ENCODE results near the gene CFAP43. TPM values are rescaled to one million over a fixed set of nuclear protein-coding genes. Genes with fewer than 3 reads are reported as not detected.

The CFAP43 gene
- total and polyA plus RNA-seq, 9 of the 15 experiments (the other 6 are each of a cell fraction or from before 2014, with no cell fraction given): 0.07 to 0.86 (median 0.11) TPM; not detected in 1

- intact Hi-C loops (cut with micrococcal nuclease): loop anchor here (2.0 to 5.0 kb wide), 6 partner anchors 84 to 235 kb away; partner anchors contain the start of genes CFAP58, SLK and STN1
- no peak for ATAC-seq
- Histone ChIP-seq H3K9ac (ENCODE audit: insufficient read depth in 1 of 2, low read depth in 2 of 2, low read length in 2 of 2) (peak overlapping the region in 1 of 2 experiments; percentile 89; a peak in 1 of 4 replicates), H4K20me1 (replicated peaks; ENCODE audit: control insufficient read depth, insufficient read depth, low read length) (no peaks in the 10 kb centered on the region), H3K9me1 (ENCODE audit: control insufficient read depth, insufficient read depth, low read length) (no peaks in the 10 kb centered on the region), H3K4me3 (no peak overlapping the region), H3K4me1 (replicated peaks in 1 of 2; ENCODE audit: control insufficient read depth in 2 of 2, insufficient read depth in 2 of 2, low read length in 2 of 2) (peaks cover 0 to 7% of the 10 kb centered on the region in 2 experiments; a peak in 1 of 5 replicates), H3K36me3 (ENCODE audit: control insufficient read depth, insufficient read depth, low read length) (peaks cover 10% of the 10 kb centered on the region; the same call in 1 of the 3 replicates), H3K27ac (ENCODE audit: extremely low read depth, low read depth, low read length) (no peak overlapping the region), H3K4me2 (ENCODE audit: insufficient read depth, low read length) (no peak overlapping the region), H3K9me3 (replicated peaks; ENCODE audit: control insufficient read depth, insufficient read depth, low read depth, low read length) (no peaks in the 10 kb centered on the region), H3K27me3 (ENCODE audit: control insufficient read depth in 2 of 2, insufficient read depth in 2 of 2, low read length in 2 of 2) (no peaks in the 10 kb centered on the region), H3K79me2 (ENCODE audit: control insufficient read depth, insufficient read depth, low read length) (peaks cover 9% of the 10 kb centered on the region; the same call in 1 of the 3 replicates), H2AFZ (ENCODE audit: low read depth, low read length) (peak overlapping the region; percentile 4; the same call in 1 of the 2 replicates)
- no peak for DNase-seq (ENCODE audit: extremely low read depth in 1 of 4, low spot score in 3 of 4)
- CTCF ChIA-PET (ENCODE audit: low intra/inter-chr PET ratio): interaction anchor here (0.6 kb wide), 1 partner anchor 410 kb away, joined by 3 read pairs; no protein-coding TSS in a partner anchor
- WGBS (ENCODE audit: insufficient coverage, low coverage, missing lambda C conversion rate): 33% methylated on average over 1 of the region's 1 CpG
- TF ChIP-seq CTCF (IDR thresholded peaks at IDR 0.05 in 2 of 3, conservative IDR thresholded peaks at IDR 0.05 in 1 of 3; ENCODE audit: insufficient read depth in 2 of 3, low read depth in 1 of 3, low read length in 3 of 3) (peak in 1 of 3 experiments; percentile 39; a peak in 2 of 6 replicates), RAD21 (CRISPR knock-in tag; conservative IDR thresholded peaks at IDR 0.05 in 1 of 2, IDR thresholded peaks at IDR 0.05 in 1 of 2) (peak in 1 of 2 experiments; percentile 51; a peak in 2 of 4 replicates), ARNT (IDR thresholded peaks at IDR 0.05) (no peak)
- POLR2A ChIA-PET: no interaction called here
- in situ Hi-C loops (cut with MboI): no loop called here
- no TSS peak for BruUV-seq (replicated peaks)
- no peak for FAIRE-seq
These were observed 108.8 kb downstream of the CFAP43 start for GRCh38 chr10:104123397-104123796.
